ENCODE data around the gene CSKMT.
"Not testable (repeated sequence)": the region's sequence is repeated elsewhere in the genome, so short reads cannot be mapped to it uniquely, and the experiment has no call there.

The CSKMT gene

GRCh38 chr11:62654297-62654696 is 10.8 kb upstream of the CSKMT start:
- no peak for DNase-seq (ENCODE audit: low read depth in 4 of 4, low spot score in 1 of 4)

- DNase-seq (ENCODE audit: low read depth in 4 of 4, low spot score in 1 of 4) = no peak
Observed at GRCh38 chr11:62656796-62657429, 8.2 kb upstream of the CSKMT start.

DNA sequence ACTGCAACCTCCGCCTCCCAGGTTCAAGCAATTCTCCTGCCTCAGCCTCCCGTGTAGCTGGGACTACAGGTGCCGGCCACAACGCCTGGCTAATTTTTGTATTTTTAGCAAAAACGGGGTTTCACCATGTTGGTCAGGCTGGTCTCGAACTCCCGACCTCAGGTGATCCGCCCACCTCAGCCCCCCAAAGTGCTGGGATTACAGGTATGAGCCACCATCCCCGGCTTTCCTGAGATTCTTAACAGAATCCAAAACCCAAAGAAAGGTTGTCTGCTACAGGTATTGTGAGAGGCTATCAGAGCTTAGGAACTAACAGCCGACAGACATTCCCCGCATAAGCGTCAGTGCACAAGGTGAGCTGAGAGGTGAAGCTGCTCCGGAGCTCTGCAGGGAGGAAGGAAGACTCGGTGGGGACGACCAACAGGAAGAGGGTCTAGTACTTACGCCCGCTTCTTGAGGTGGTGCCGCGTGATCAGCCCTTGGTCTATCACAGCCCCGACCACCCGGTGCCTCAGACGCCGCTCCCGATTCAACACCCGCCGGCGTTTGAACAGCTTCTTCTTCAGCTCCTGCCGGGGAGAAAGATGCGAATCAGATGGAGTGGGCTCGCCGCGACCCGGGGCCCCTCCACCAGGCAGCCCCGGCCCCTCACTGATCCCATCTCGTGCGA is 572 bp upstream of the CSKMT start:
- DNase-seq (ENCODE audit: low read depth in 4 of 4, low spot score in 1 of 4) = no peak

GRCh38 chr11:62665599-62666258 is 617 bp downstream of the CSKMT start:
- DNase-seq (ENCODE audit: low read depth in 4 of 4, low spot score in 1 of 4) = peak in 1 of 4 experiments; percentile 45

- no peak for DNase-seq (ENCODE audit: low read depth in 4 of 4, low spot score in 1 of 4)
Observed at GRCh38 chr11:62666259-62666926, 1.3 kb downstream of the CSKMT start.

GRCh38 chr11:62667460-62667859 is 2.3 kb downstream of the CSKMT start:
- no peak for DNase-seq (ENCODE audit: low read depth in 4 of 4, low spot score in 1 of 4)

GRCh38 chr11:62669420-62670161 is 4.5 kb downstream of the CSKMT start:
- no peak for DNase-seq (ENCODE audit: low read depth in 4 of 4, low spot score in 1 of 4)

- DNase-seq (ENCODE audit: low read depth in 4 of 4, low spot score in 1 of 4) = no peak
Observed at GRCh38 chr11:62671236-62671607, 6.1 kb downstream of the CSKMT start.

DNA sequence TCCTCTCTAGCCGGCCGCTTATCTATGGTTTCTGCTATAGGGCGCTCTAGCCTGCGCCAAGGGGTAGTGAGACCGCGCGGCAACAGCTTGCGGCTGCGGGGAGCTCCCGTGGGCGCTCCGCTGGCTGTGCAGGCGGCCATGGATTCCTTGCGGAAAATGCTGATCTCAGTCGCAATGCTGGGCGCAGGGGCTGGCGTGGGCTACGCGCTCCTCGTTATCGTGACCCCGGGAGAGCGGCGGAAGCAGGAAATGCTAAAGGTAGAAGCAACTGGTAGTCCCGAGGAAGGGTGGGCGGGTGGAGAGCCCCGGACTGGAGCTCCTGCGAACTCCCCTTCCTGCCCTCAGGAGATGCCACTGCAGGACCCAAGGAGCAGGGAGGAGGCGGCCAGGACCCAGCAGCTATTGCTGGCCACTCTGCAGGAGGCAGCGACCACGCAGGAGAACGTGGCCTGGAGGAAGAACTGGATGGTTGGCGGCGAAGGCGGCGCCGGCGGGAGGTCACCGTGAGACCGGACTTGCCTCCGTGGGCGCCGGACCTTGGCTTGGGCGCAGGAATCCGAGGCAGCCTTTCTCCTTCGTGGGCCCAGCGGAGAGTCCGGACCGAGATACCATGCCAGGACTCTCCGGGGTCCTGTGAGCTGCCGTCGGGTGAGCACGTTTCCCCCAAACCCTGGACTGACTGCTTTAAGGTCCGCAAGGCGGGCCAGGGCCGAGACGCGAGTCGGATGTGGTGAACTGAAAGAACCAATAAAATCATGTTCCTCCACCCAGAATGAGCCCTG is 6.7 kb downstream of the CSKMT start, which contains the start of the genes LBHD1 and UQCC3:
Gene LBHD1, minus strand, starts transcription at position 660 of the 782 bp plus-strand sequence. CDS start 2,236 bp downstream, outside the sequence.
Gene UQCC3, plus strand, starts transcription at position 66 of the 782 bp plus-strand sequence. Its CDS starts 73 bp downstream, at position 139.
- DNase-seq (ENCODE audit: low read depth in 4 of 4, low spot score in 1 of 4) = peak in 3 of 4 experiments; percentile 59 to 71 (median 61)

- DNase-seq (ENCODE audit: low read depth in 4 of 4, low spot score in 1 of 4) = no peak
Observed at GRCh38 chr11:62673196-62673525, 8.0 kb downstream of the CSKMT start.

- not testable (repeated sequence) for DNase-seq (ENCODE audit: low read depth in 4 of 4, low spot score in 1 of 4)
Observed at GRCh38 chr11:62675415-62675814, 10.3 kb downstream of the CSKMT start.

DNA sequence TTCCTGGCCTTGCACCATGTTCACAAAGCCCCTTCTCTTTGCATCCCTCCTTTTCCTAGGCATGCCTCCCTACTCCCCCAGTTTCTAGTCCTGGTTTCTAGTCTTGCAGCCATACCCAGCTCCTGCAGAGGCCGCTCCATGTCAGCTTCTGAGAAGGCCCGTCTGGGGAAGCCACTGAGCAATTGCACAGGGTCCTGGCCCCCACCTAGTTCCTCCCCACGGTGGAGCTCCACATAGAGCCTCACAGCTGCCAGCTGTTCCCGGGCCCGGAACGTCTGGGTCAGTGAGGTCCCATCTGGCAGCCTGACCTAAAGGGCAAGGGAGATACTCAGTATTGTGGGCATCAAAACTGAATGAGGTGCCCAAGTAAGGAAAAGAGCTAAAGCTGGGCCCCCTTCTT is 11.6 kb downstream of the CSKMT start:
- no peak for DNase-seq (ENCODE audit: low read depth in 4 of 4, low spot score in 1 of 4)

- DNase-seq (ENCODE audit: low read depth in 4 of 4, low spot score in 1 of 4) = no peak
Observed at GRCh38 chr11:62677156-62677555, 12.0 kb downstream of the CSKMT start.

- no peak for DNase-seq (ENCODE audit: low read depth in 4 of 4, low spot score in 1 of 4)
Observed at GRCh38 chr11:62677714-62678113, 12.6 kb downstream of the CSKMT start.

GRCh38 chr11:62678433-62678769 is 13.3 kb downstream of the CSKMT start:
- DNase-seq (ENCODE audit: low read depth in 4 of 4, low spot score in 1 of 4) = no peak

GRCh38 chr11:62678770-62679696 is 13.9 kb downstream of the CSKMT start, which contains the start of gene UBXN1:
UBXN1 (minus strand) TSS chr11:62679073; CDS start chr11:62678923, 150 bp downstream.
- peak; percentile 69 to 81 (median 76) for DNase-seq (ENCODE audit: low read depth in 4 of 4, low spot score in 1 of 4)

DNA sequence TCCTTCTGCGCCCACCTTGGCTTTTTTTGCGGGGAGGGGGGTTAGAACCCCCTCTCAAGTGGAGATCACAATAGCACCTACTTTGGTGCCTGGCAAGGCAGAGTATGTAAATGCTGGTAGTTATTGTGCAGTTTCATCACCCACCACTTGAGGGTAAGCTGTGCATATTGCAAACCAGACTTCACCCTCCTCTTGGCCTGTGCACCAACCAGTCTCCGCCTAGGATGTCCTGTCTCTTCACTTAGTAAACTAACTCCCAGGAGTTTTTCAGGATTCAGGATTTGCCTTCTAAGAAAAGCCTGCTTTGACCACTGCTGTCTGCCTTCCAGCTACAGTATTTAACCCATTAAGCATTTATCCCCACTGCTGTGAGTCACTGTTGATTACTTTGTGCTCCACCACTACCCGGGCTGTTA is 15.7 kb downstream of the CSKMT start:
- no peak for DNase-seq (ENCODE audit: low read depth in 4 of 4, low spot score in 1 of 4)

- no peak for DNase-seq (ENCODE audit: low read depth in 4 of 4, low spot score in 1 of 4)
Observed at GRCh38 chr11:62682518-62682917, 17.4 kb downstream of the CSKMT start.

Data from stimulated activated CD4-positive, alpha-beta T cell treated with anti-CD3 and anti-CD28 coated beads, Interleukin-1b, Interleukin-23, amount 100 ng/mL, for 24 hours (primary cell).